IMR-90 (cell line): ENCODE measurements around the gene PRKACA.

Source experiments
- BHLHE40 ChIP-seq: fragments of 150-350 bp; IDR thresholded peaks from 2 replicates; pipeline ENCODE4 v1.6.1; 2016; ENCODE audit warnings: mild to moderate bottlenecking, low read depth, low read length
- CEBPB ChIP-seq: IDR thresholded peaks from 2 replicates; pipeline ENCODE4 v1.6.1; 2012; ENCODE audit warnings: low read depth, low read length, improper control_type of control experiment
- CHD1 ChIP-seq: IDR thresholded peaks from 2 replicates; pipeline ENCODE4 v1.6.1; 2012; ENCODE audit warnings: low read depth, low read length, improper control_type of control experiment
- FOS ChIP-seq: fragments of 150-350 bp; IDR thresholded peaks from 2 replicates; pipeline ENCODE4 v1.6.1; 2016; ENCODE audit warnings: low read depth, low read length
- MAFK ChIP-seq: IDR thresholded peaks from 2 replicates; pipeline ENCODE4 v1.6.1; 2012; ENCODE audit warnings: low read depth, low read length, improper control_type of control experiment
- MAZ ChIP-seq: IDR thresholded peaks from 2 replicates; pipeline ENCODE4 v1.6.1; 2012; ENCODE audit warnings: low read depth, mild to moderate bottlenecking, low read length, improper control_type of control experiment, moderate library complexity, borderline replicate concordance
- MXI1 ChIP-seq: IDR thresholded peaks from 2 replicates; pipeline ENCODE4 v1.6.1; 2012; ENCODE audit warnings: low read depth, mild to moderate bottlenecking, low read length, moderate library complexity, borderline replicate concordance
- NFE2L2 ChIP-seq: fragments of 150-350 bp; IDR thresholded peaks from 2 replicates; pipeline ENCODE4 v1.6.1; 2016; ENCODE audit warnings: low read depth, mild to moderate bottlenecking, low read length
- POLR2A ChIP-seq: IDR thresholded peaks from 2 replicates; pipeline ENCODE4 v1.6.1; 2012; ENCODE audit warnings: mild to moderate bottlenecking, low read depth, low read length
- RAD21 ChIP-seq: IDR thresholded peaks from 2 replicates; pipeline ENCODE4 v1.6.1; 2012; ENCODE audit warnings: low read length, improper control_type of control experiment
- RFX5 ChIP-seq: IDR thresholded peaks from 2 replicates; pipeline ENCODE4 v1.8.0; 2012; ENCODE audit warnings: low read depth, mild to moderate bottlenecking, low read length, moderate library complexity
- SMC3 ChIP-seq: fragments of 150-350 bp; IDR thresholded peaks from 2 replicates; pipeline ENCODE4 v1.6.1; 2016; ENCODE audit warnings: low read depth, mild to moderate bottlenecking, antibody characterized with exemption, low read length, moderate library complexity
- TF ChIP-seq, protein P1 (sequence below): conservative IDR thresholded peaks from 2 replicates; pipeline ENCODE4 v1.5.1; 2012; ENCODE audit warnings: mild to moderate bottlenecking, low read depth, low read length, improper control_type of control experiment
- TF ChIP-seq, protein P2 (sequence below): fragments of 150-350 bp; IDR thresholded peaks from 2 replicates; pipeline ENCODE4 v1.6.1; 2016; ENCODE audit warnings: low read depth, mild to moderate bottlenecking, low read length, moderate library complexity, borderline replicate concordance

DNA sequence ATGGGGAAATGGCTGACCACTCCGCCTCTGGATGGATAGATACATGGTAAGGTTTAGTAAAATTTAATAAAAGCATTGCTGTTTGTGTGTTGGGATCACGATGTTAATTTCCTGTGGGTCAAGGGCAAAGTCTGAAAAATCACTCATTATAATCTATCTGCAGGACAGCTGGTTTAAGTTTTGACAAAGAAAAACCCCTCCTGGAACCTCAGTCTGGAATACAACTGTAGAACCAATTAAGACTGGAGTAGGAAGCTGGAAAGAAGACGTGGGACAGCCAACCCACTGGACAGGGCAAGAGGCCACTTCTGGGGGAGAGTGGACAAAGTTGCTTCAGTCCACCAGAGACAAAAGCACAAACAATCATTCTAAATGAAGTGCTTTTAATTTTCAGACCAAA, 1.6 kb upstream of the PRKACA start:
- TF ChIP-seq, protein P1, sequence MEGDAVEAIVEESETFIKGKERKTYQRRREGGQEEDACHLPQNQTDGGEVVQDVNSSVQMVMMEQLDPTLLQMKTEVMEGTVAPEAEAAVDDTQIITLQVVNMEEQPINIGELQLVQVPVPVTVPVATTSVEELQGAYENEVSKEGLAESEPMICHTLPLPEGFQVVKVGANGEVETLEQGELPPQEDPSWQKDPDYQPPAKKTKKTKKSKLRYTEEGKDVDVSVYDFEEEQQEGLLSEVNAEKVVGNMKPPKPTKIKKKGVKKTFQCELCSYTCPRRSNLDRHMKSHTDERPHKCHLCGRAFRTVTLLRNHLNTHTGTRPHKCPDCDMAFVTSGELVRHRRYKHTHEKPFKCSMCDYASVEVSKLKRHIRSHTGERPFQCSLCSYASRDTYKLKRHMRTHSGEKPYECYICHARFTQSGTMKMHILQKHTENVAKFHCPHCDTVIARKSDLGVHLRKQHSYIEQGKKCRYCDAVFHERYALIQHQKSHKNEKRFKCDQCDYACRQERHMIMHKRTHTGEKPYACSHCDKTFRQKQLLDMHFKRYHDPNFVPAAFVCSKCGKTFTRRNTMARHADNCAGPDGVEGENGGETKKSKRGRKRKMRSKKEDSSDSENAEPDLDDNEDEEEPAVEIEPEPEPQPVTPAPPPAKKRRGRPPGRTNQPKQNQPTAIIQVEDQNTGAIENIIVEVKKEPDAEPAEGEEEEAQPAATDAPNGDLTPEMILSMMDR: no peak
- TF ChIP-seq NFE2L2: no peak
- TF ChIP-seq RAD21: no peak
- TF ChIP-seq POLR2A: no peak
- TF ChIP-seq BHLHE40: no peak
- TF ChIP-seq SMC3: no peak
- no peak for TF ChIP-seq MAZ
- no peak for TF ChIP-seq MAFK
- TF ChIP-seq, protein P2, sequence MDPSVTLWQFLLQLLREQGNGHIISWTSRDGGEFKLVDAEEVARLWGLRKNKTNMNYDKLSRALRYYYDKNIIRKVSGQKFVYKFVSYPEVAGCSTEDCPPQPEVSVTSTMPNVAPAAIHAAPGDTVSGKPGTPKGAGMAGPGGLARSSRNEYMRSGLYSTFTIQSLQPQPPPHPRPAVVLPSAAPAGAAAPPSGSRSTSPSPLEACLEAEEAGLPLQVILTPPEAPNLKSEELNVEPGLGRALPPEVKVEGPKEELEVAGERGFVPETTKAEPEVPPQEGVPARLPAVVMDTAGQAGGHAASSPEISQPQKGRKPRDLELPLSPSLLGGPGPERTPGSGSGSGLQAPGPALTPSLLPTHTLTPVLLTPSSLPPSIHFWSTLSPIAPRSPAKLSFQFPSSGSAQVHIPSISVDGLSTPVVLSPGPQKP: no peak
- TF ChIP-seq RFX5: no peak
- no peak for TF ChIP-seq MXI1
- no peak for TF ChIP-seq CHD1
- no peak for TF ChIP-seq FOS
- no peak for TF ChIP-seq CEBPB
